GM23248 (cell line): ENCODE results near the gene C11orf68. TPM values are rescaled to one million over a fixed set of nuclear protein-coding genes. Genes with fewer than 3 reads are reported as not detected.

Experiments used
- DNase-seq: peaks from one replicate; pipeline ENCODE4 v3.0.0-alpha.2; 2015
- H2AFZ ChIP-seq: fragments of 200-600 bp; sonication (generic); 2 replicates; pipeline ENCODE4 v1.6.1; 2016; ENCODE audit warnings: antibody characterized with exemption
- H3F3A ChIP-seq: fragments of 200-600 bp; sonication (generic); 2 replicates; pipeline ENCODE4 v1.6.1; 2016; ENCODE audit warnings: mild to moderate bottlenecking, antibody characterized with exemption, mixed run types; ENCODE audit not compliant: insufficient read depth
- H3K27ac ChIP-seq: fragments of 200-600 bp; sonication (generic); 2 replicates; pipeline ENCODE4 v1.5.1; 2016; ENCODE audit warnings: mild to moderate bottlenecking
- H3K27me3 ChIP-seq: fragments of 200-600 bp; sonication (generic); replicated peaks from 2 replicates; pipeline ENCODE4 v1.6.1; 2016; ENCODE audit warnings: mild to moderate bottlenecking; ENCODE audit not compliant: insufficient read depth
- H3K36me3 ChIP-seq: fragments of 200-600 bp; sonication (generic); 2 replicates; pipeline ENCODE4 v1.6.1; 2016; ENCODE audit warnings: low read depth, mild to moderate bottlenecking
- H3K4me1 ChIP-seq: fragments of 200-600 bp; sonication (generic); 2 replicates; pipeline ENCODE4 v1.6.1; 2016; ENCODE audit warnings: mild to moderate bottlenecking; ENCODE audit not compliant: insufficient read depth
- H3K4me2 ChIP-seq: fragments of 200-600 bp; sonication (generic); one replicate; pipeline ENCODE4 v1.6.1; 2016; ENCODE audit warnings: mild to moderate bottlenecking; ENCODE audit not compliant: unreplicated experiment
- H3K4me3 ChIP-seq: fragments of 200-600 bp; sonication (generic); 2 replicates; pipeline ENCODE4 v1.5.1; 2016; ENCODE audit warnings: mild to moderate bottlenecking
- H3K79me2 ChIP-seq: fragments of 200-600 bp; sonication (generic); 2 replicates; pipeline ENCODE4 v1.6.1; 2016; ENCODE audit warnings: mild to moderate bottlenecking; ENCODE audit not compliant: insufficient read depth
- H3K9ac ChIP-seq: fragments of 200-600 bp; sonication (generic); 2 replicates; pipeline ENCODE4 v1.6.1; 2016; ENCODE audit warnings: mild to moderate bottlenecking
- H3K9me2 ChIP-seq: fragments of 200-600 bp; sonication (generic); 2 replicates; pipeline ENCODE4 v1.6.1; 2016; ENCODE audit warnings: mixed run types, mild to moderate bottlenecking, moderate library complexity; ENCODE audit not compliant: insufficient read depth
- H3K9me3 ChIP-seq: fragments of 200-600 bp; sonication (generic); one replicate; pipeline ENCODE4 v1.6.1; 2017; ENCODE audit warnings: low read depth
- H4K20me1 ChIP-seq: fragments of 200-600 bp; sonication (generic); 2 replicates; pipeline ENCODE4 v1.6.0; 2016; ENCODE audit not compliant: insufficient read depth
- EZH2 ChIP-seq: fragments of 200-600 bp; sonication (generic); IDR thresholded peaks from 2 replicates; pipeline ENCODE4 v1.6.1; 2018; ENCODE audit warnings: antibody characterized with exemption, mild to moderate bottlenecking; ENCODE audit not compliant: insufficient read depth, poor library complexity, severe bottlenecking
- EZH2phosphoT487 ChIP-seq: fragments of 200-600 bp; sonication (generic); IDR thresholded peaks from 2 replicates; pipeline ENCODE4 v1.6.1; 2018; ENCODE audit warnings: antibody characterized with exemption, moderate library complexity, mild to moderate bottlenecking, low read depth; ENCODE audit not compliant: insufficient read depth
- WGBS, 2 experiments: methylation state at CpG; one replicate each; pipeline ENCODE4 v1.1.6; 2015 to 2017; ENCODE audit warnings: low lambda C conversion rate in 2 of 2, low coverage in 1 of 2; ENCODE audit errors: missing lambda C conversion rate in 2 of 2; 5-methylcytosine and 5-hydroxymethylcytosine counted together
- in situ Hi-C: fragments of 300-500 bp; cut with MboI; formaldehyde crosslinking; loops from 2 replicates; pipeline ENCODE4 v1.15.0; 2020
- polyA plus RNA-seq: library from polyadenylated mRNA; unstranded; fragments of >200 nt; fragmentation: Nextera tagmentation; extraction: Ambion mirVana; gene quantifications from 2 replicates; pipeline ENCODE4 v1.2.1, GENCODE V29; 2016
- total RNA-seq: library from RNA; depleted of rRNA; stranded (reverse); fragments of >200 nt; shearing (Covaris generic); gene quantifications from 2 replicates; pipeline ENCODE4 v1.2.3, GENCODE V29; 2014; rRNA removed

C11orf68 gene
- 46.2 and 50.5 TPM in 2 replicates for total RNA-seq
- 91.5 and 94.4 TPM in 2 replicates for polyA plus RNA-seq

- H3K4me3 ChIP-seq: peak within 1 kb of the TSS; percentile 93
- peak within 1 kb of the TSS; percentile 87 for H3K4me2 ChIP-seq
- 5 to 8% methylated on average over 38 to 67 of the region's 77 CpGs for WGBS, 2 experiments
- DNase-seq: peak; percentile 70
- peaks cover 49% of the 10 kb centered on the region for H3K4me1 ChIP-seq
- peaks cover 71% of the 10 kb centered on the region for H3K79me2 ChIP-seq
- no peaks in the 10 kb centered on the region for H3K9me3 ChIP-seq
- peak within 1 kb of the TSS; percentile 99 for H3K27ac ChIP-seq
- no peaks in the 10 kb centered on the region for H4K20me1 ChIP-seq
- TF ChIP-seq EZH2 (no peak), EZH2phosphoT487 (no peak)
- peaks cover 57% of the 10 kb centered on the region for H3F3A ChIP-seq
- H3K36me3 ChIP-seq: peaks cover 18% of the 10 kb centered on the region; the same call in 1 of the 2 replicates
- H2AFZ ChIP-seq: peak within 1 kb of the TSS; percentile 23
- in situ Hi-C loops: no loop called here
- peak within 1 kb of the TSS; percentile 96 for H3K9ac ChIP-seq
- no peaks in the 10 kb centered on the region for H3K27me3 ChIP-seq
- no peaks in the 10 kb centered on the region for H3K9me2 ChIP-seq
Measured at GRCh38 chr11:65918211-65919140, at the start of gene C11orf68. TSS of gene C11orf68 (minus strand) at chr11:65919062. CDS start at chr11:65919031, 31 bp downstream.

GRCh38 chr11:65967329-65967934 lies 48.6 kb upstream of the C11orf68 start:
- no peaks in the 10 kb centered on the region for H3K9me2 ChIP-seq
- peaks cover 11% of the 10 kb centered on the region; the same call in 1 of the 2 replicates for H3K36me3 ChIP-seq
- H3K9me3 ChIP-seq: no peaks in the 10 kb centered on the region
- H3K4me1 ChIP-seq: peaks cover 16% of the 10 kb centered on the region
- no peak overlapping the region for H3K4me3 ChIP-seq
- H2AFZ ChIP-seq: no peak overlapping the region
- WGBS, 2 experiments: 94 to 97% methylated on average over 17 to 30 of the region's 30 CpGs
- peaks cover 65% of the 10 kb centered on the region for H3K79me2 ChIP-seq
- in situ Hi-C loops: no loop called here
- no peak for DNase-seq
- no peak overlapping the region for H3K9ac ChIP-seq
- H3F3A ChIP-seq: peaks cover 10% of the 10 kb centered on the region; the same call in 1 of the 2 replicates
- H3K27ac ChIP-seq: no peak overlapping the region
- H4K20me1 ChIP-seq: no peaks in the 10 kb centered on the region
- H3K27me3 ChIP-seq: no peaks in the 10 kb centered on the region
- TF ChIP-seq EZH2 (no peak), EZH2phosphoT487 (no peak)
- H3K4me2 ChIP-seq: no peak overlapping the region

- no peak overlapping the region for H3K4me2 ChIP-seq
- H3K4me3 ChIP-seq: no peak overlapping the region
- H3K27ac ChIP-seq: no peak overlapping the region
- no peak overlapping the region for H2AFZ ChIP-seq
- H3K36me3 ChIP-seq: peaks cover 11% of the 10 kb centered on the region; the same call in 1 of the 2 replicates
- H3F3A ChIP-seq: no peaks in the 10 kb centered on the region
- H3K9me2 ChIP-seq: no peaks in the 10 kb centered on the region
- DNase-seq: no peak
- TF ChIP-seq EZH2: no peak
- in situ Hi-C loops: no loop called here
- H4K20me1 ChIP-seq: no peaks in the 10 kb centered on the region
- H3K9ac ChIP-seq: no peak overlapping the region
- WGBS, 2 experiments: 92 to 93% methylated on average over 35 of the region's 36 CpGs
- no peaks in the 10 kb centered on the region for H3K27me3 ChIP-seq
- peaks cover 73% of the 10 kb centered on the region for H3K79me2 ChIP-seq
- no peaks in the 10 kb centered on the region for H3K9me3 ChIP-seq
- peaks cover 17% of the 10 kb centered on the region for H3K4me1 ChIP-seq
Measured at GRCh38 chr11:65965986-65966762, 47.3 kb upstream of the C11orf68 start.

GRCh38 chr11:65964906-65965305 lies 46.0 kb upstream of the C11orf68 start:
- TF ChIP-seq EZH2: no peak
- TF ChIP-seq EZH2phosphoT487: no peak
- Histone ChIP-seq H3K4me2 (no peak overlapping the region), H2AFZ (no peak overlapping the region), H3K9me3 (no peaks in the 10 kb centered on the region), H3K79me2 (peaks cover 67% of the 10 kb centered on the region), H3K27me3 (no peaks in the 10 kb centered on the region), H3K9me2 (no peaks in the 10 kb centered on the region), H3K9ac (no peak overlapping the region), H3K27ac (no peak overlapping the region), H3K36me3 (peaks cover 11% of the 10 kb centered on the region; the same call in 1 of the 2 replicates), H3K4me1 (peaks cover 17% of the 10 kb centered on the region), H3K4me3 (no peak overlapping the region), H4K20me1 (no peaks in the 10 kb centered on the region), H3F3A (no peaks in the 10 kb centered on the region)
- no peak for DNase-seq
- WGBS, 2 experiments: 83 to 84% methylated on average over 10 of the region's 10 CpGs
- in situ Hi-C loops: no loop called here
